Stimulated activated CD4-positive, alpha-beta T cell treated with anti-CD3 and anti-CD28 coated beads, TNF-alpha, amount 100 ng/mL, for 48 hours (primary cell): Measurements from ENCODE around the gene RNF215.
"Not testable (repeated sequence)": the region's sequence is repeated elsewhere in the genome, so short reads cannot be mapped to it uniquely, and the experiment has no call there.

Experiments used
- DNase-seq, 3 donors: peaks; one replicate each; pipeline ENCODE4 v3.0.0-alpha.2; 2020; ENCODE audit warnings: low read depth in 3 of 3

Gene RNF215

GRCh38 chr22:30421695-30422480, 34.7 kb upstream of the RNF215 start:
- no peak for DNase-seq

GRCh38 chr22:30420347-30421125, 33.3 kb upstream of the RNF215 start:
- no peak for DNase-seq

- no peak for DNase-seq
These were observed 29.6 kb upstream of the RNF215 start for GRCh38 chr22:30416837-30417236.

- DNase-seq, result no peak
These were observed 29.2 kb upstream of the RNF215 start for GRCh38 chr22:30416403-30416802.

GRCh38 chr22:30414525-30415047, 27.4 kb upstream of the RNF215 start:
- no peak for DNase-seq

GRCh38 chr22:30413745-30414524, 26.7 kb upstream of the RNF215 start:
- no peak for DNase-seq

GRCh38 chr22:30413001-30413400, 25.8 kb upstream of the RNF215 start:
- no peak for DNase-seq

- no peak for DNase-seq
These were observed 24.6 kb upstream of the RNF215 start for GRCh38 chr22:30411780-30412179.

GRCh38 chr22:30408388-30409102, 21.3 kb upstream of the RNF215 start:
- no peak for DNase-seq

GRCh38 chr22:30406400-30406799, 19.2 kb upstream of the RNF215 start:
- DNase-seq, result no peak

GRCh38 chr22:30405731-30406130, 18.5 kb upstream of the RNF215 start:
- no peak for DNase-seq

- no peak for DNase-seq
These were observed 17.1 kb upstream of the RNF215 start for GRCh38 chr22:30404307-30404706.

GRCh38 chr22:30402766-30403104, 15.5 kb upstream of the RNF215 start:
- not testable (repeated sequence) for DNase-seq

GRCh38 chr22:30402028-30402765, 15.0 kb upstream of the RNF215 start:
- DNase-seq, result no peak

- DNase-seq, result not testable (repeated sequence)
These were observed 13.8 kb upstream of the RNF215 start for GRCh38 chr22:30401024-30401423.

GRCh38 chr22:30400159-30400558, 12.9 kb upstream of the RNF215 start:
- no peak for DNase-seq

- no peak for DNase-seq
These were observed 12.5 kb upstream of the RNF215 start for GRCh38 chr22:30399718-30400117.

GRCh38 chr22:30398685-30399680, 11.8 kb upstream of the RNF215 start:
- DNase-seq, result no peak
